Common myeloid progenitor, CD34-positive (primary cell): ENCODE results near the gene FCN1.

ENCODE experiments used
- CTCF ChIA-PET: fragments of 350-600 bp; sonication (Branson Sonifier 250); formaldehyde crosslinking; loops from one replicate; lab custom pipeline; 2021; ENCODE audit warnings: antibody characterized with exemption; lab: Charles Lee
- POLR2A ChIA-PET: fragments of 350-600 bp; sonication (Branson Sonifier 250); formaldehyde crosslinking; loops from one replicate; lab custom pipeline; 2021; ENCODE audit warnings: antibody characterized with exemption; lab: Charles Lee
- DNase-seq, 3 donors: peaks; one replicate each; pipeline versions ENCODE4 v3.0.0 to v3.0.0-alpha.2; 2013
- H3K27ac ChIP-seq, 2 experiments: 1 replicate in 1 of 2; 2 replicates in 1 of 2; pipeline ENCODE4 v1.7.0; 2013; ENCODE audit warnings: inconsistent platforms in 2 of 2, low read length in 2 of 2, mild to moderate bottlenecking in 2 of 2, low read depth in 1 of 2, moderate library complexity in 1 of 2; ENCODE audit not compliant: severe bottlenecking in 2 of 2, insufficient read depth in 1 of 2, poor library complexity in 1 of 2
- H3K27me3 ChIP-seq, 5 experiments: replicated peaks in 2 of 5; 1 replicate in 3 of 5; 2 replicates in 2 of 5; pipeline versions ENCODE4 v1.6.1 to v1.7.0; 2013; ENCODE audit warnings: low read length in 4 of 5, mild to moderate bottlenecking in 2 of 5, moderate library complexity in 2 of 5, inconsistent platforms in 1 of 5; ENCODE audit not compliant: insufficient read depth in 5 of 5, control insufficient read depth in 4 of 5
- H3K36me3 ChIP-seq, 4 experiments: 1 replicate in 2 of 4; 2 replicates in 2 of 4; pipeline versions ENCODE4 v1.6.1 to v1.7.0; 2013; ENCODE audit warnings: low read length in 3 of 4, control low read depth in 1 of 4, mild to moderate bottlenecking in 1 of 4; ENCODE audit not compliant: control insufficient read depth in 4 of 4, insufficient read depth in 4 of 4
- H3K4me1 ChIP-seq, 4 experiments: 1 replicate in 3 of 4; 2 replicates in 1 of 4; pipeline versions ENCODE4 v1.6.1 to v1.7.1; 2013; ENCODE audit warnings: low read length in 3 of 4, mild to moderate bottlenecking in 3 of 4, control low read depth in 1 of 4, inconsistent platforms in 1 of 4, moderate library complexity in 1 of 4; ENCODE audit not compliant: control insufficient read depth in 4 of 4, insufficient read depth in 4 of 4; ENCODE audit errors: control extremely low read depth in 1 of 4
- H3K4me3 ChIP-seq, 7 experiments: 1 replicate in 4 of 7; 2 replicates in 3 of 7; pipeline versions ENCODE4 v1.5.1 to v1.7.0; 2013; ENCODE audit warnings: mild to moderate bottlenecking in 7 of 7, low read length in 6 of 7, moderate library complexity in 6 of 7, inconsistent platforms in 2 of 7, low read depth in 2 of 7, control low read depth in 1 of 7; ENCODE audit not compliant: insufficient read depth in 4 of 7, control insufficient read depth in 1 of 7; ENCODE audit errors: extremely low read depth in 1 of 7
- H3K9me3 ChIP-seq, 5 experiments: 1 replicate in 4 of 5; 2 replicates in 1 of 5; pipeline versions ENCODE4 v1.6.1 to v1.7.1; 2013; ENCODE audit warnings: low read length in 4 of 5, mild to moderate bottlenecking in 2 of 5, inconsistent platforms in 1 of 5, low read depth in 1 of 5, moderate library complexity in 1 of 5; ENCODE audit not compliant: control insufficient read depth in 4 of 5, insufficient read depth in 2 of 5; ENCODE audit errors: control extremely low read depth in 1 of 5
- WGBS: methylation state at CpG from one replicate; pipeline ENCODE4 v1.1.5; 2013; ENCODE audit not compliant: insufficient coverage; 5-methylcytosine and 5-hydroxymethylcytosine counted together

The FCN1 gene

DNA sequence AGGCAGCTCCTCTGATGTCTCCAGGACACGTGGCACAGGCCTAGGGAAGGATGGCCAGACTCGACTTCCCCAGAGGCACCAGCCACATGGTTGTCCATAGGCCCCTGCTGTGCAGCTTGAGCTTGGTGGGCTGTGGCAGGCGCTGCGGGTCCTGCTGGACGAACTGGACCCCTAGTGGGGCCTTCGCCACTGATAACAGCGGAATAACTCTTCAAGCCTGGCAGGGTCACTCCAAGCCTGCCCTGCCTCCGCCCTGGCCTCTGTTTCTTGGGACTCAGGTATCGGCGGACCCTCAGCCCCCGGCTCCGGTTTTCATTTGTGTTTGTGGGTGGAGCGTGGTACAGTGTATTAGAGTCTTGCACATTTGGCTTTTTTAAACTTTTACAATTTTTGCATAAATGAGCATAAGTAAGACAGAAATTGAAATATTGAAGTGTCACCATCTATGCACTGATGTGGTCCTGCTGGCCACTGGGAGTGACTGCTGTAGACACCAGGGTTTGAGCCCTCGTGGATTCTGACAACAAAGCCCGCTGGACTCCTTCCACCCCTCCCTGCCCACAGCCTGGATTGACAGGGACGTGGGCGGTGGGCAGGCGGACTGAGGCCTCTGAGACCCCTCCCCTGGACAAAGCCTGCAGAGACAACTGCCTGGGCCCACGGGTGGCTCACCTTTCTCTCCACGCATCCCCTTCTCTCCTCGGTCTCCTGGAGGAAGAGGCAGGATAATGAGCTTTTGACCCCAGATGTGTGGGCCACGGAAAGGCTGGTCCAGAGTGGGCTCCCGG, 3.8 kb downstream of the FCN1 start:
- H3K27me3 ChIP-seq: no peaks in the 10 kb centered on the region

DNA sequence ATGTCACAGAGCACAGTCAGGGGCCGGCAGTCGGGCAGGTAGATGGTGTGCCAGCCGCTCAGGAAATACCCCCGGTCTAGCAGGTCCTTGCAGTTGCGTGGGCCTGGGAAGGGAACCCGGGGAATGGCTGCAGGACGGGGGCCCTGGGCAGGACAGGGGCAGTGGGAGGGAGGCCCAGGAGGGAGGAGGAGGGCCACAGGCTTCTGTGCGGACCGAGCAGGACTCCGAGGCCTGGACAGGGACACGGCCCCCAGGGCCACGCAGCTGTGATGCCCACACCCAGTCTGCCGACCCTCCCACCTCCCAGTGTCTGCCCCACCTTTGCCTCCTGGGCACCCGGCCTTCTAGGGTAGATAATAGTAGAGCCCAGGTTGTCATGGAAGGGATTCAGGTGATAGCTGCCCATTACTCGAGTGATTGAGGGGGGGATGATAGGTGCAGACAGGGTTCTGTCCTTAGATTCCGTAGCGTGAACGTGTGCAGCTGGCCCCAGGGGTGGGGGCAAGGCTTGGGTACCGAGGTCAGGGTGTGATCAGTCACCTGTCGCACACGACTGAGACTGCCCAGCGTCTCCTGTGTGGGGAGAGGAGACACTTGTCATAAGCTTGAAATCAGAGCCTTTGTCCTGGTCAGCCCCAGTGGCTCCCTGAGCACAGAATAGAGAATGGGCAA, 4.5 kb downstream of the FCN1 start:
- peaks cover 0 to 20% (median 7%) of the 10 kb centered on the region in 4 experiments for H3K4me1 ChIP-seq
- DNase-seq: no peak
- no peaks in the 10 kb centered on the region for H3K9me3 ChIP-seq
- H3K36me3 ChIP-seq: no peaks in the 10 kb centered on the region
- no peak overlapping the region for H3K27ac ChIP-seq
- ChIA-PET POLR2A (no interaction called here), CTCF (no interaction called here)
- H3K4me3 ChIP-seq: no peak overlapping the region
- H3K27me3 ChIP-seq: no peaks in the 10 kb centered on the region
- 99% methylated on average over 14 of the region's 22 CpGs for WGBS

More for the DNA sequence above, 3.8 kb downstream of the FCN1 start:
- 90% methylated on average over 17 of the region's 23 CpGs for WGBS
- H3K4me1 ChIP-seq: peaks cover 0 to 24% (median 7%) of the 10 kb centered on the region in 4 experiments
- no peak for DNase-seq
- H3K36me3 ChIP-seq: no peaks in the 10 kb centered on the region
- ChIA-PET CTCF (no interaction called here), POLR2A (no interaction called here)
- peaks cover 0 to 3% (median 0%) of the 10 kb centered on the region in 5 experiments for H3K9me3 ChIP-seq
- H3K4me3 ChIP-seq: no peak overlapping the region
- no peak overlapping the region for H3K27ac ChIP-seq

DNA sequence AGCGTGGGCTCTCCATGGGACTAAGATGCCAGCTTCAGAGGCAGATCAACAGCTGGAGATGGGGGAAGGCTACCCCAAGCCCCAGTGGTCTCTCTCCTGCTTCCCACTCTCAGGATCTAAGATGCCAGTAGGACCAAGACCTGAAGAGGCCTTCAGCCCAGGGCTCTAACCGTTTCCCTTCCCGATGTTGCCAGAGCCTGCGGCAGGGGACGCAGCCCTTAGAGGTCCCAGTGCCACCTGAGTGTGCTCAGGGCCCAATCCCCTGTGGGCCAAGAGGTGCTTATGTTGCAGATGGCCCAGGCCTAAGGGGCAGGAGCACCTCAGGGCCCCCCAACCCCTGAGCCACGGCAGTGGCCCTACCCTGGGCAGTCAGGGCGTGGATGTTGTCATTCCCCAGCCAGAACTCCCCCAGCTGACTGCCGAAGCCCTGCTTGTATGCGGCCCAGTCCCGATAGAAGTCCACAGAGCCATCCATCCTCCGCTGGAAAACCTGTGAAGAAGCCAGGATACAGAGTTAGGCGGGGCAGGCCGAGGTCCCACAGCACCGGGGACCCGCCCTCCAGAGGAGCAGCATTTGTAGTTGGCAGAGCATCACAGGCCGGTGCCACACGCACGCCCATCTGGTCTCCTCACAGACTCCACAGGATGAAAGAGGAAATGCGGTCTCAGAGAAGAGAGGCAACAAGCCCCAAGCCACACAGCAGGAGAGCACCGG, 5.4 kb downstream of the FCN1 start:
- Histone ChIP-seq H3K4me1 (peaks cover 0 to 11% (median 7%) of the 10 kb centered on the region in 4 experiments), H3K27me3 (no peaks in the 10 kb centered on the region), H3K9me3 (no peaks in the 10 kb centered on the region), H3K4me3 (no peak overlapping the region), H3K36me3 (no peaks in the 10 kb centered on the region), H3K27ac (no peak overlapping the region)
- POLR2A ChIA-PET: no interaction called here
- no peak for DNase-seq
- CTCF ChIA-PET: no interaction called here
- WGBS: 98% methylated on average over 17 of the region's 20 CpGs

DNA sequence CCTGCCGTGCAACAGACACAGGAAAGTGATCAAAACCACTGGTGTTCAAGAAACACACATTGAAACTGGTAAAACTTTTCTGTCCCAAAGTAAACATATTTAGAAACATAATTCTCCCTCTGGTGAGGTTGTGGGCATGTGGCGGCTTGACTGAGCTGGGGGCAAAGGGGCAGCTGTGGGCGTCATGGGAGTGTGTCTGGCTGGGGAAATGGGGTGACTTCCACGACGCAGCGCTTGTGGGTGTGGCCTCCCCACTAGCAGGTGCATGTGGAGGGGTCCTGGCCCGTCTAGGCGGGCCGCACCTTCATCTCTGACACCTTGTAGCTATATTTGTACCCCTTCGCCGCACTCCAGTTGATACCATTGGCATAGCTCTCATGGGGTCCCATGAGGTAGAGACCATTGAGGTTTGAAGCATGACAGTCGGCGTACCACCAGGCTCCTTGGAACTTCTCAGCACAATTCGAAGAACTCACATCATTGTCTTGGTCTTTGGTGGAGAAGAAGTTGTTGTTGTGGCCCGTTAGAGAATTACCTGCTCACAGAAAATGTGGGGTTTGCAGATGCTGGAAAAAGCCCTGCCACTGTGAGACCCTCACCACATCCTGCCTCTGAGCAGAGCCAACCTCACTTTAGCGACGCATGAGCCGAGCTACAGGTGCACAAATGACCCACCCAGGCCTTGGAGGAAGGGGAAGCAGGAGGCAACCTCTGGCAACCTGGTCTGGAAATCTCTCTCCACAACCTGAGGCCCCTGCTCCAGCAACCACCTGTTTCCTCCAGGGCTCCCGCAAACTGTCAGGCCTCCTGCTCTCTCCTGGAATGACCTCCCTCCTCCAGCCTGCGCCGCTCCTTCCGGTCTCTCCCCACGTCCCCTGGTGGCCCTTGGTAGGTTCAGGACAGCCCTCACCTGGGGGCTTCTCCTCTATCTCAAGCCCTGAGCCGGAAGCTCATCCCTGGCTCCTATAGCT, 7.9 kb downstream of the FCN1 start:
- no peaks in the 10 kb centered on the region for H3K36me3 ChIP-seq
- CTCF ChIA-PET: interaction anchor here (0.8 kb wide), 1 partner anchor 18 kb away, joined by 3 read pairs; no protein-coding TSS in a partner anchor
- H3K27me3 ChIP-seq: no peaks in the 10 kb centered on the region
- H3K9me3 ChIP-seq: no peaks in the 10 kb centered on the region
- peak in 2 of 3 donors; percentile 69 to 78 for DNase-seq
- H3K4me3 ChIP-seq: no peak overlapping the region
- POLR2A ChIA-PET: no interaction called here
- H3K4me1 ChIP-seq: peaks cover 0 to 9% (median 6%) of the 10 kb centered on the region in 4 experiments
- 75% methylated on average over 20 of the region's 24 CpGs for whole genome bisulfite sequencing
- H3K27ac ChIP-seq: no peak overlapping the region

DNA sequence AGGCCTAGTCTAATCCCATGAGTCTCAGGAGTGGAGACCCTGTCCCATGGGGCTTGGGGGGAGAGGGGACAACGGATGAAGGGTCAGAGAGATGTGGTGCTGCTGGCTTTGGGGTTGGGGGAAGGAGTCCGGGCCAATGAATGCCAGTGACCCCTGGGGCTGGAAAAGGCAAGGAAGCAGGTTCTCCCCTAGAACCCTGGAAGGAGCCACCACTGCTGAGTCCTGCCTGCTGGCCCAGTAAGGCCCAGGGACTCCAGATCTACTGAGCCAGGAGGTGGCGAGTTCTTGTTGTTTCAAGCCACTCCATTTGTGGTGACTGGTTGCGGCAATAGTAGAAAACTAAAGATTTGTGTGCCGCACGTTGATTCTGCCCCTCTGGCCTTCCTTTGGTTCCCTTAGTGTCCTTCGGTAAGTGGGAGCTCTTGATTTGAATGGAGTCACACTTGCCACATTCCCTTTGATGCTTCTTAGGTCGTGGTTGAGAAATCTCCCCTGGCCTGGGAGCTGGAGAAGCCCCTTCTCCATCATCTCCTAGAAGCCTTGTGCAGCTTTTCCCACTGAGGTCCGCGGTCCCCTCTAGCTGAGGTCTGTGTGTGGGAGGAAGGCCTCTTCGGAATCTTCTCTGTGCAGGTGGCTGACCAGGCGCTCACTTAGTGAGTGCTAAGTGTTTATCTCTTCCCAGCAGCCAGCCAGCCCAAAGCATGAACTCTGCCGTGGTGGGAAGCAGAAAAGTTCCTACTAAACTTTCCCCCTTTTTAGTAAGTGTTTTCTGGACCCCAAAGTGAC, 9.0 kb downstream of the FCN1 start:
- Histone ChIP-seq H3K9me3 (no peaks in the 10 kb centered on the region), H3K4me1 (peaks cover 0 to 9% (median 6%) of the 10 kb centered on the region in 4 experiments), H3K36me3 (no peaks in the 10 kb centered on the region), H3K27ac (no peak overlapping the region), H3K27me3 (no peaks in the 10 kb centered on the region), H3K4me3 (no peak overlapping the region)
- DNase-seq: no peak
- POLR2A ChIA-PET: no interaction called here
- 96% methylated on average over 9 of the region's 13 CpGs for WGBS
- CTCF ChIA-PET: no interaction called here

DNA sequence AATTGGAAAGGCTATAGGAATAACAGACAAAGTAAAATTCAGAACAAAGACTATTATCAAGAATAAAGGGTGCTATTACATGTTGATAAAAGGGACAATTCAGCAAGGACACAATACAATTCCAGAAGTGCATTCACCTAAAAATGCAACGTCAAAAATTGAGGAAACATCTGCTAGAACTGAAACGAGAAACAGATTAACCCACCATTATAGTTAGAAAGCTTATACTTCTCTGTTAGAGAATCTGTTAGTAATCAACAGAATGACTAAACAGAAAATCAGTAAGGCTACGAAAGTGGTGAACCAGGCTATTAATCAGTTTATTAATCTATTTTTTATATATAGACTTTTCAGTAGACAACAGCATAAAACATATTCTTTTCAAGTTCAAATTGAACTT, 14.8 kb downstream of the FCN1 start:
- no CpG with 5 or more reads among the region's 3 CpGs for WGBS

More for the DNA sequence above, 14.8 kb downstream of the FCN1 start:
- H3K27me3 ChIP-seq: no peaks in the 10 kb centered on the region
- H3K27ac ChIP-seq: no peak overlapping the region
- DNase-seq: peak; percentile 41 to 91 (median 86)
- CTCF ChIA-PET: no interaction called here
- POLR2A ChIA-PET: no interaction called here
- peaks cover 7 to 18% (median 14%) of the 10 kb centered on the region in 4 experiments for H3K4me1 ChIP-seq
- no peaks in the 10 kb centered on the region for H3K36me3 ChIP-seq
- H3K4me3 ChIP-seq: no peak overlapping the region
- peaks cover 0 to 18% (median 0%) of the 10 kb centered on the region in 5 experiments for H3K9me3 ChIP-seq
